ENCODE data around the gene SDK2. TPM values are rescaled to one million over a fixed set of nuclear protein-coding genes. Genes with fewer than 3 reads are reported as not detected.

Gene SDK2
- total and polyA plus RNA-seq, 2 of the 8 experiments (the other 6 are each of a cell fraction or from before 2014, with no cell fraction given) = 3.9 to 4.1 TPM

DNA sequence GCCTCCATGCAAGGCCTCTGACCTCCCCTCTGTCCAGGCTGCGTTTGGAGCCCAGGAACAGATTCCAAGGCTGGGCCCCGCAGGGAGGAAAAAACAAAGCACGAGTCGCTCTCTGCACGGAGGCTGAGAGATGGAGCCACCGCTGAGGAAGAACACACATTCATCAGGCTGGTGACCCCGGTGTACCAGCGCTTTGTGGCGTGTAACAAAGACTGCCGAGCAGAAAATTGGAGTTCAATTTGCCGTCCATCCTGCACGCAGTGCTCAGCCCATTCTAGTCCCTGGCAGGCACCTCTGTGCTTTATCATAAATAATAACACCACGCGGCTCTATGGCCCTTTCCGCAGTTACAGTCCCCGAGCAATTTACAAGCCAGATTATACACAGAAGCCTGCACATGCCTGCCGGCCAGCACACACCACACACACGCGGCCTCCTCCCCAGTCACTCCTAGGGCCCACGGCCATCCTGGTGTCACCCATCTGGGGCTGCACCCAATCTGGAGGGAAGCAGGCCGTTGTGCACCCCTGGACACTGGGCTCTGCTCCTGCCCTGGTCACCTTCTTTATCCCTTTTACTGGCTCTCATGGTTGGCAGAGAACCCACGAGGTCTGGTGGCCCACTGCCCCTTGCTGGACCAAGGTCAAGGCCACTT lies 124.4 kb downstream of the SDK2 start (continued):
- TF ChIP-seq KDM5A (IDR thresholded peaks at IDR 0.05; ENCODE audit: low read length) (no peak), TBP (IDR thresholded peaks at IDR 0.05; ENCODE audit: low read depth, low read length) (no peak), RBBP5 (IDR thresholded peaks at IDR 0.05; ENCODE audit: borderline replicate concordance, low read depth, low read length) (no peak), ATF3 (IDR thresholded peaks at IDR 0.05; ENCODE audit: insufficient read depth, low read depth, low read length) (no peak), EGR1 (IDR thresholded peaks at IDR 0.05; ENCODE audit: borderline replicate concordance, low read depth, low read length) (no peak), SAP30 (IDR thresholded peaks at IDR 0.05; ENCODE audit: insufficient read depth, insufficient replicate concordance, low read length) (no peak), TAF1 (IDR thresholded peaks at IDR 0.05; ENCODE audit: low read depth, low read length) (no peak)
